GM19397 (cell line): ENCODE measurements around the gene CLOCK.

Experiments
- ATAC-seq: cut with Tn5 transposase; IDR thresholded peaks from one replicate; pipeline ENCODE4 v1.9.1; 2021; ENCODE audit warnings: mild to moderate bottlenecking, moderate library complexity; ENCODE audit not compliant: unreplicated experiment

The CLOCK gene

DNA sequence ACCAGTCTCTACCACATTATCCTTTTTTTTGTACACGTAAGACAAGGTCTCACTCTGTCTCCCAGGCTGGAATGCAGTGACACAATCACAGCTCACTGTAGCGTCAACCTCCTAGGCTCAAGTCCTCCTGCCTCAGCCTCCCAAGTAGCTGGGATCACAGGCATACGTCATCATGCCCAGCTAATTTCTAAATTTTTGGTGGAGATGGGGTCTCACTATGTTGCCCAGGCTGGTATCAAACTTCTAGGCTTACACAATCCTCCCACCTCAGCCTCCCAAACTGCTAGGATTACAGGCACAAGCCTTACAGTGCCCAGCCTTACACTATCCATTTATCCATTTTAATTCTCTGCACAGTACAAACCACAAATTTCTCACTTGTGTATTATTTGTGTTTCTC, 58.0 kb downstream of the CLOCK start:
- ATAC-seq: no peak

- no peak for ATAC-seq
These were observed 60.9 kb downstream of the CLOCK start for GRCh38 chr4:55485821-55486220.

DNA sequence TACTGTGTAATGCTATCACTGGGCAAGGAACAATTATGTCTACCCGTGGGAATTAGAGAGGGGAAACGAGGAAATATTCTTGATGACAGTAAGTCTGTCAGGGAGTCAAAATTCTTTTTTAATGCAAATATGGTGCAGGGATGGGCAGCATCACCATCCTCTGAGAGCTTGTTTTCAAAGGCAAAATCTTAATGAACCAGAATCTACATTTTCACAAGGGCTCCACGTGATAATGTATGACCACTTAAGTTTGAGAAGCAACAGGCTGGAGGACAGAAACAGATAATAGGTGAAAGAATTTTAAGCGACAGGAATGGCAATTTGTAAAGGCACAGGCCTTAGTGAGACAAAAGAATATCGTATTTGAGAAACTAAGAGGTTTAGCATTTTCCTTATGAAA, 63.4 kb downstream of the CLOCK start:
- ATAC-seq: no peak

DNA sequence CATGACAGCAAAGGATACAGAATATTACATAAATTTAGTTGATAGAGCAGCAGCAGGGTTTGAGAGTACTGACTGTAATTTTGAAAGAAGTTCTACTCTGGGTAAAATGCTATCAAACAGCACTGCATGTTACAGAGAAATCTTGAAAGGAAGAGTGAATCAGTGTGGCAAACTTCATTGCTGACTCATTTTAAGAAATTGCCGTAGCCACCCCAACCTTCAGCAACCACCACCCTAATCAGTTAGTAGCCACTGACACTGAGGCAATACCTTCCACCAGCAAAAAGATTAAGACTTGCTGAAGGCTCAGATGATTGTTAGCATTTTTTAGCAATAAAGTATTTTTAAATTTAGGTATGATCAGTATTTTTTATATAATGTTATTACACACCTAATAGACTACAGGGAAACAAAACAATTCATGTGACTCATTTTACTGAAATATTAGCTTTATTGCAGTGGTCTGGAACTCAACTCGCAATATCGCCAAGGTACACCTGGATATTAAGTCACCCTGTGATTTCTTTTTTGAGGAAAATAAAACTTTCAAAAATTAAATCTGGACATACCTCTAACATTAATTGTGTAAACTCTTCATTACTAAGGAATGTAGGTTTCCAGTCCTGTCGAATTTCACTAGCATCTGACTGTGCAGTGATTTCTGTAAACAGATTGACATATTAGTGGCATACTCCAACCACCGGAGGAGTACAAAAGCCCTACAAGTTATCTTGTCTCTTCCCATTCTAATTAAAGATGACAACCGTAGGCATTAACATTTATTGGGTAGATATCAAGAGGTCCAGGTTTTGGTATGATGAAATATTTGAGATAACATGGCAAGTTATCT, 71.1 kb downstream of the CLOCK start:
- no peak for ATAC-seq

- no peak for ATAC-seq
These were observed 76.7 kb downstream of the CLOCK start for GRCh38 chr4:55469979-55470378.

GRCh38 chr4:55468724-55469123, 78.0 kb downstream of the CLOCK start:
- ATAC-seq: no peak

DNA sequence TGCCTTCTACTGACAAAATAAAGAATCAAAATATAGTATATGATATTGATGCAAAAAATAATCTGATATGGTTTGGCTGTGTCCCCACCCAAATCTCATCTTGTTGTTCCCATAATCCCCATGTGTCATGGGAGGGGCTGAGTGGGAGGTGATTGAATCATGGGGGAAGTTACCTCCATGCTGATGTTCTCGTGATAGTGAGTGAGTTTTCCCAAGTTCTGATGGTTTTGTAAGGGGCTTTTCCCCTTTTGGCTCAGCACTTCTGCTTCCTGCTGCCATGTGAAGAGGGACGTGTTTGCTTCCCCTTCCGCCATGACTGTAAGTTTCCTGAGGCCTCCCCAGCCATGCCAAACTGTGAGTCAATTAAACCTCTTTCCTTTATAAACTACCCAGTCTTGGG, 80.7 kb downstream of the CLOCK start:
- no peak for ATAC-seq

DNA sequence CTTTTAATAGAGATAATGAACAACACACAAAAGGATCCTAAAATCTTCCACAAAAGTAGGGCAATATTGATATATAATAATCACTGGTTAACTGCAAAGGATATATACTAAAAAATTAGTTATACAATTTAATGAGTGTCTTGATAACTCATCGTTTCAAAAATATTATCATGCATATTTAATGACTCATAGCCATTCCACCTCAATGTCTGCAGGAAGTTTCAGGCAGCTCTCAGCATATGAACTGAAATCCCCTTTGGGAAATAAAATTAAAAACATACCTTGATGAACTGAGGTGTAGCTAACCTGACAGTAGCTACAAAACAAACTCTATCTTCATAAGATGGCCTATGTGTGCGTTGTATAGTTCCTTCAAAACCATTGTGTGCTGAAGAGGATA, 88.1 kb downstream of the CLOCK start:
- ATAC-seq: no peak

DNA sequence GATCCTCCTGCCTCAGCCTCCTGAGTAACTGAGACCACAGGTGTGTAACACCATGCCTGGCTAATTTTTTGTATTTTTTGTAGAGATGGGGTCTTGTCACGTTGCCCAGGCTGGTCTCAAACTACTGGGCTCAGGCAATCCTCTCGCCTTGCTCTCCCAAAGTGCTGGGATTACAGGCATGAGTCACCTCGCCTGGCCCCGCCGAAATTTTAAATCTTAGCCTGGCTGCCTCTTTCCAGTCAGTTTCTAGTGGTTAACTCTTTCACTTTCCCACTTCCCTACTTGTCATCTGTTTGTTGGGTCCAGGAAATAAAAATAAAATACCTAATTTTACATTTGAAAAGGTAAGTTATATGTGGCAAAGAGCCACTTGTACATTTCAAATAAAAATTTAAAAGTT, 88.5 kb downstream of the CLOCK start:
- ATAC-seq: no peak

GRCh38 chr4:55450566-55450965, 96.1 kb downstream of the CLOCK start:
- no peak for ATAC-seq

DNA sequence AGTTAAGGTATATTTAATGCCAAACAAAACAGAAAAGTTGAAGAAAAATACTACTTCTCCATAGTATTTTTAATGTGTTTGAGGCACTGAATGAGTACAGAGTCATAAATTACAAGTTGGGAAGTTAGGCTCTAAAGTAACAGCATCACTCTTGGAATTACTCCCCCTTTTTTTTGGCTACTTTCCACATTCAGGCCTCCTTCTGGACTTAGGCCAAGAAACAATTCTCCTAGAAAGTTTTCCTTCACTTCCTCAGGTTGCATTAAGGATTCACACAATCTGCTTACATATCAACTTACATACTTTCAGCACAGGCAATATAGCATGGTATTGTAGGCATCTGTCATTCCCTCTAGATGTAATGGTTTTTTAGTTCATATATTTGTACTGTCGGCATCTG, 98.9 kb downstream of the CLOCK start:
- no peak for ATAC-seq

GRCh38 chr4:55447108-55447708, 99.5 kb downstream of the CLOCK start:
- no peak for ATAC-seq

DNA sequence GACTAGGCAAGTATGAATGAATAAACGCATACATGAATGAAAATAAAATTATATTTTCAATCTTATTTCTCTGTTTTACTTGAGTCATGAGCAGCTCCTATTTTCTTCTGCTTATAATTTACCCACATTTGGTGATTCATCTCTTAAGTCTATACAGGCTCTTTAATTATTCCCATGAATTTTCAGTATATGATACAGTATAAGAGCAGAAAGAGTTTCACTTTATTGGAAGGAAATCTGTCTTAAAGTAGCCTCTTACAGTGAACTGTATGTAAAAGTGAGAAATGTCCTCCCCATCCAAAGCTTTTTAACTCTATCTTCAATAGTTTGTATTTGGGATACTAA, 100.2 kb downstream of the CLOCK start:
- ATAC-seq: no peak

GRCh38 chr4:55445921-55446577, 100.7 kb downstream of the CLOCK start:
- ATAC-seq: no peak

GRCh38 chr4:55444827-55445226, 101.9 kb downstream of the CLOCK start:
- ATAC-seq: no peak

DNA sequence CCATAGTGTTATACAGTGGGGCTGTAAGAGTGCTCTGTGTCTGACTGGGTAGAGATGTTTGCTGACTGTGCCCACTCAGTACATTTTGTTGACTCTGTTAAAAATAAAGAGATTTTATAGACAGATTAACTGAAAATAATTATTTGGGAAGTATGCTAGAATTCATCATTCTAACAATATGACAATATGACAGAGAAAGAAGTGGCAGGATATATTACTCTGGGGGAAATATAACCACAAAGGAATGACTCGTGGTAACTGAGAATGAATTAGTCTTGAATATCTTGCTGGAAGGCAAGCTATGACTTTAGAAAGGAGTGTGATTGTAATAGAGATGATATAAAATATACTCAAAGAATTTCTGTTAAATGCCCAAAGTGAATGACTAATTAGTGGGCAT, 104.2 kb downstream of the CLOCK start:
- ATAC-seq: no peak

GRCh38 chr4:55440786-55441185, 105.9 kb downstream of the CLOCK start:
- ATAC-seq: no peak

DNA sequence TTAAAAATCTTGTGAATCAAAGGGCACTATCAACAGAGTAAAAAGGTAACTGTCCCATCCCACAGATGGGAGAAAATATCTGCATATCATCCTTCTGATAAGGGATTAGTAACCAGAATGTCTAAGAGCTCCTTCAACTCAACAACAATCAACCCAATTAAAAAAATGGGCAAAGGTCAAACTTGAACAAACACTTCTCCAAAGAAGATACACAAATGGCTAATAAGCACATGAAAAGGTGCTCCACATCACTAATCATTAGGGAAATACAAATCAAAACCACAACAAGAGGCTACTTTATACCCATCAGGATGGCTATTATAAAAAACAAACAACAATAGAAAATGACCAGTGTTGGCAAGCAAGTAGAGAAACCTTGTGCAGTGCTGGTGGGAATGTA, 107.7 kb downstream of the CLOCK start:
- no peak for ATAC-seq

- ATAC-seq: no peak
These were observed 108.4 kb downstream of the CLOCK start for GRCh38 chr4:55438314-55438713.

DNA sequence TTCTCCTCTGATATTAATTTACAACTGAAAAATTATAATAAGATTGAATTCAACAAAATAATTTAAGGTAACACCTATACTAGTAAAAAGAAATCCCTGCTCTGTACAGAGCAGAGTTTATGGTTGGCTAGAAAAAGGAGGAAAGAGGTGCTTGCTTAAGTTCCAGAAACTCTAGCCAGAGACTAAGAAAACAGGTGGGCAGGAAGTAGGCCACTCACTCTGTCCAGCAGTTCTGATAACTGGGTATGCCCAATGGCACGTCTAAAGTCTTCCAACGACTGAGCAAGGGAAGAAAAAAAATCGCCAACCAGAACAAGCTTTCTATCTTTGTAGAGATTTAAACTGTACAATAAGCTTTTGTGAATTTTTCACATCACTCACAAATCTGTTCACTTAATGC, 108.9 kb downstream of the CLOCK start:
- no peak for ATAC-seq

GRCh38 chr4:55437356-55437796, 109.3 kb downstream of the CLOCK start:
- ATAC-seq: no peak

DNA sequence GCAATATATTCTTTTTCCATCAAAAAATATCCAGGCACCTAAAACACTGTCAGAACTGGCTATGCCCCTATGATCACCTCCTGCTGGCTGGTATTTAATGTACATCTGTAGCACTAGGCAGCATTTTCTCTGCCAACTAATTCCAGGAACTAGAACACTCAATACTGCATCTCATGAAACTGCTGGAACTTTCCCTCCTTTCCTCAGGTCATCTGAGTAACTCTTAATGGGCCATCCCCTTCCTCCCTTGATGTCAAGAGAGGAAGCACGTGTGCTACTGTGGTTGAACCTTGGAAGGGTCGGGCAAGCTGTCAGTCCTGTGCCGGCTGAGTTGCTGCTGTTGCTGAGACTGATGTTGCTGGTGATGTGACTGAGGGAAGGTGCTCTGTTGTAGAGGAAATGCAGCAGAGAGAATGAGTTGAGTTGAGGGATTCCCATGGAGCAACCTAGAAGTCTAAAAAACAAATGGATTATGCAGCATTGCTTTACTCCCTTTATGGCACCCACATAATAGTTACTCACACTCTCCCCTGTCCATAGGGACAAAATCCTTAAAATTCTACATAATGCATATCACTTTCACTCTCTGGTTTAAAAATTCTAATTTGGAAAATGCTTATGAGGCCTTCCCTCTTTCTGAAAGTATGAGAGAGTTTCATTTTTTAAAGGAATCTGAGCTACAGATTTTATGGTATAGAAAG, 111.4 kb downstream of the CLOCK start:
- peak; percentile 65 for ATAC-seq
